SK-N-SH (cell line): ENCODE data around the gene ZNF780B. TPM values are rescaled to one million over a fixed set of nuclear protein-coding genes. Genes with fewer than 3 reads are reported as not detected.

Source experiments
- CTCF ChIA-PET: fragments of 300-600, 350-600 bp; formaldehyde crosslinking; extraction: SDS; loops from one replicate; lab custom pipeline; 2021; lab: Yijun Ruan, JAX
- POLR2A ChIA-PET: fragments of 350-600 bp; sonication (Branson Sonifier 250); formaldehyde crosslinking; extraction: SDS; loops from one replicate; lab custom pipeline; 2020; ENCODE audit warnings: antibody characterized with exemption, inconsistent platforms; lab: Yijun Ruan, JAX
- DNase-seq: peaks from one replicate; pipeline ENCODE4 v3.0.0; 2012
- H2AFZ ChIP-seq: fragments of 200-600 bp; sonication (generic); 2 replicates; pipeline ENCODE4 v1.8.1; 2016; ENCODE audit warnings: antibody characterized with exemption, mild to moderate bottlenecking, low read depth
- H3F3A ChIP-seq: fragments of 200-600 bp; sonication (generic); replicated peaks from 2 replicates; pipeline ENCODE3; 2016; ENCODE audit warnings: antibody characterized with exemption, mild to moderate bottlenecking; ENCODE audit not compliant: insufficient read depth
- H3K27ac ChIP-seq, 2 experiments: fragments of 200-500 bp in 1 of 2; fragments of 200-600 bp in 1 of 2; sonication (Bioruptor generic) in 1 of 2; sonication (generic), shearing (Covaris generic) in 1 of 2; 2 replicates each; pipeline versions ENCODE4 v1.5.1 to v1.6.1; 2014 to 2016; ENCODE audit warnings: low read depth in 2 of 2, inconsistent platforms in 1 of 2, low read length in 1 of 2, mild to moderate bottlenecking in 1 of 2, mixed read lengths in 1 of 2
- H3K27me3 ChIP-seq: fragments of 200-600 bp; sonication (generic), shearing (Covaris generic); 2 replicates; pipeline ENCODE4 v1.6.1; 2016; ENCODE audit warnings: mixed run types; ENCODE audit not compliant: insufficient read depth
- H3K36me3 ChIP-seq, 2 experiments: fragments of 200-500 bp in 1 of 2; fragments of 200-600 bp in 1 of 2; sonication (Bioruptor generic) in 1 of 2; sonication (generic) in 1 of 2; replicated peaks in 1 of 2; 2 replicates each; pipeline versions ENCODE3 to v1.5.1; 2014 to 2016; ENCODE audit warnings: low read length in 1 of 2, mild to moderate bottlenecking in 1 of 2; ENCODE audit not compliant: insufficient read depth in 2 of 2, control insufficient read depth in 1 of 2
- H3K4me1 ChIP-seq, 2 experiments: fragments of 200-500 bp in 1 of 2; fragments of 200-600 bp in 1 of 2; sonication (Bioruptor generic) in 1 of 2; sonication (generic), shearing (Covaris generic) in 1 of 2; 2 replicates each; pipeline versions ENCODE4 v1.5.1 to v1.6.1; 2014 to 2016; ENCODE audit warnings: low read depth in 1 of 2, low read length in 1 of 2, mixed run types in 1 of 2; ENCODE audit not compliant: insufficient read depth in 2 of 2, control insufficient read depth in 1 of 2
- H3K4me2 ChIP-seq: fragments of 200-600 bp; sonication (generic), shearing (Covaris generic); 2 replicates; pipeline ENCODE4 v1.6.1; 2017; ENCODE audit warnings: mixed run types
- H3K4me3 ChIP-seq, 2 experiments: fragments of 200-500 bp in 1 of 2; fragments of 200-600 bp in 1 of 2; sonication (Bioruptor generic) in 1 of 2; sonication (generic), shearing (Covaris generic) in 1 of 2; 2 replicates each; pipeline versions ENCODE4 v1.5.1 to v1.8.1; 2014 to 2016; ENCODE audit warnings: low read depth in 2 of 2, inconsistent platforms in 1 of 2, low read length in 1 of 2, mild to moderate bottlenecking in 1 of 2, mixed read lengths in 1 of 2, moderate library complexity in 1 of 2
- H3K79me2 ChIP-seq: fragments of 200-600 bp; sonication (generic); 2 replicates; pipeline ENCODE4 v1.8.1; 2017; ENCODE audit warnings: mild to moderate bottlenecking; ENCODE audit not compliant: insufficient read depth
- H3K9ac ChIP-seq: fragments of 200-600 bp; sonication (generic); 2 replicates; pipeline ENCODE4 v1.6.1; 2017; ENCODE audit warnings: mixed run types
- H3K9me2 ChIP-seq: fragments of 200-600 bp; sonication (generic); 2 replicates; pipeline ENCODE4 v1.6.1; 2017; ENCODE audit warnings: mixed run types
- H3K9me3 ChIP-seq: fragments of 200-600 bp; sonication (generic); 2 replicates; pipeline ENCODE4 v1.6.1; 2017; ENCODE audit warnings: mixed run types, mild to moderate bottlenecking, moderate library complexity
- H4K20me1 ChIP-seq: fragments of 200-600 bp; sonication (generic); 2 replicates; pipeline ENCODE4 v1.6.1; 2017; ENCODE audit warnings: mild to moderate bottlenecking, mixed run types; ENCODE audit not compliant: insufficient read depth
- ELF1 ChIP-seq: IDR thresholded peaks from 2 replicates; pipeline ENCODE4 v1.4.0; 2012
- FOXJ3 ChIP-seq: sonication (generic); formaldehyde crosslinking; IDR thresholded peaks from 2 replicates; pipeline ENCODE4 v1.5.1; 2020; ENCODE audit warnings: mild to moderate bottlenecking, missing genetic modification reagents
- GATA2 ChIP-seq: sonication (generic); formaldehyde crosslinking; IDR thresholded peaks from 2 replicates; pipeline ENCODE4 v1.5.0; 2020; ENCODE audit warnings: mild to moderate bottlenecking, missing genetic modification reagents
- JUND ChIP-seq: IDR thresholded peaks from 2 replicates; pipeline ENCODE4 v1.4.0; 2012
- MXI1 ChIP-seq: IDR thresholded peaks from 2 replicates; pipeline ENCODE4 v1.6.1; 2012; ENCODE audit warnings: mild to moderate bottlenecking, low read depth, low read length, improper control_type of control experiment
- NFIC ChIP-seq: IDR thresholded peaks from 2 replicates; pipeline ENCODE4 v1.4.0; 2012; ENCODE audit warnings: borderline replicate concordance
- RAD21 ChIP-seq: IDR thresholded peaks from 2 replicates; pipeline ENCODE4 v1.6.1; 2012; ENCODE audit warnings: mild to moderate bottlenecking, low read length
- RCOR1 ChIP-seq: fragments of 150-350 bp; IDR thresholded peaks from 2 replicates; pipeline ENCODE4 v1.6.1; 2017; ENCODE audit warnings: antibody characterized with exemption, low read length
- RXRA ChIP-seq: IDR thresholded peaks from 2 replicates; pipeline ENCODE4 v1.4.0; 2012; ENCODE audit warnings: low read depth, mild to moderate bottlenecking, borderline replicate concordance
- SIN3A ChIP-seq: IDR thresholded peaks from 2 replicates; pipeline ENCODE4 v1.6.1; 2012; ENCODE audit warnings: low read depth, mild to moderate bottlenecking, low read length, moderate library complexity, borderline replicate concordance
- TAF1 ChIP-seq: IDR thresholded peaks from 2 replicates; pipeline ENCODE4 v1.6.1; 2012; ENCODE audit warnings: low read depth, mild to moderate bottlenecking, low read length, moderate library complexity, borderline replicate concordance
- YY1 ChIP-seq: IDR thresholded peaks from 2 replicates; pipeline ENCODE4 v1.4.0; 2012; ENCODE audit warnings: low read depth, mild to moderate bottlenecking
- ZBTB33 ChIP-seq: IDR thresholded peaks from 2 replicates; pipeline ENCODE4 v1.4.0; 2012; ENCODE audit warnings: low read depth, borderline replicate concordance
- WGBS: methylation state at CpG from one replicate; pipeline ENCODE4 v1.1.6; 2017; ENCODE audit warnings: low lambda C conversion rate; 5-methylcytosine and 5-hydroxymethylcytosine counted together
- polyA plus RNA-seq, 3 experiments: library from polyadenylated mRNA; depleted of rRNA; stranded (reverse); fragments of >200 nt; gene quantifications; 2 replicates each; pipeline ENCODE4 v1.2.3, GENCODE V29; 2012
- TF ChIP-seq, protein P1 (sequence below): fragments of 150-350 bp; IDR thresholded peaks from 2 replicates; pipeline ENCODE4 v1.6.1; 2016; ENCODE audit warnings: mild to moderate bottlenecking, low read depth, low read length
- TF ChIP-seq, protein P2 (sequence below): IDR thresholded peaks from 2 replicates; pipeline ENCODE4 v1.6.1; 2012; ENCODE audit warnings: mild to moderate bottlenecking, low read depth, low read length, moderate library complexity
- TF ChIP-seq, protein P3 (sequence below): IDR thresholded peaks from 2 replicates; pipeline ENCODE4 v1.4.0; 2012; ENCODE audit warnings: low read depth

Gene ZNF780B
- polyA plus RNA-seq, 1 of the 3 experiments (the other 2 are of a cell fraction) = 7.0 TPM

GRCh38 chr19:40088299-40089047 lies 32.4 kb upstream of the ZNF780B start:
- WGBS = 86% methylated on average over 5 of the region's 5 CpGs
- H3K4me2 ChIP-seq = no peak overlapping the region
- POLR2A ChIA-PET = no interaction called here
- H3K27ac ChIP-seq = no peak overlapping the region
- TF ChIP-seq MXI1 (no peak), TAF1 (no peak)
- peaks cover 0 to 4% of the 10 kb centered on the region in 2 experiments; a peak in 2 of 4 replicates for H3K4me1 ChIP-seq
- no peak overlapping the region for H2AFZ ChIP-seq
- no peak for DNase-seq
- no peaks in the 10 kb centered on the region for H3K9me3 ChIP-seq
- H4K20me1 ChIP-seq = no peaks in the 10 kb centered on the region
- no peaks in the 10 kb centered on the region for H3F3A ChIP-seq
- H3K4me3 ChIP-seq = no peak overlapping the region
- no peak overlapping the region for H3K9ac ChIP-seq
- CTCF ChIA-PET = no interaction called here
- H3K79me2 ChIP-seq = peaks cover 37% of the 10 kb centered on the region
- H3K27me3 ChIP-seq = no peaks in the 10 kb centered on the region
- H3K9me2 ChIP-seq = no peaks in the 10 kb centered on the region
- H3K36me3 ChIP-seq = peaks cover 5 to 9% of the 10 kb centered on the region in 2 experiments

GRCh38 chr19:40084948-40085347 lies 28.9 kb upstream of the ZNF780B start:
- 96% methylated on average over 4 of the region's 4 CpGs for WGBS
- peaks cover 33% of the 10 kb centered on the region for H3K79me2 ChIP-seq
- CTCF ChIA-PET = no interaction called here

GRCh38 chr19:40081411-40081810 lies 25.4 kb upstream of the ZNF780B start:
- Histone ChIP-seq H3K79me2 (peaks cover 5% of the 10 kb centered on the region; the same call in 1 of the 2 replicates), H3F3A (no peaks in the 10 kb centered on the region), H3K27ac (no peak overlapping the region), H2AFZ (no peak overlapping the region), H3K36me3 (peaks cover 57 to 60% of the 10 kb centered on the region in 2 experiments), H3K4me2 (no peak overlapping the region), H3K9me3 (peaks cover 23% of the 10 kb centered on the region), H3K4me3 (no peak overlapping the region), H3K4me1 (no peaks in the 10 kb centered on the region), H3K9me2 (no peaks in the 10 kb centered on the region), H3K27me3 (no peaks in the 10 kb centered on the region), H3K9ac (no peak overlapping the region), H4K20me1 (no peaks in the 10 kb centered on the region)
- DNase-seq = no peak
- WGBS = 96% methylated on average over 1 of the region's 1 CpG
- CTCF ChIA-PET = no interaction called here
- POLR2A ChIA-PET = no interaction called here
- no peak for TF ChIP-seq ELF1
- TF ChIP-seq RCOR1 = no peak
- TF ChIP-seq FOXJ3 (CRISPR knock-in tag) = no peak
- no peak for TF ChIP-seq ZBTB33
- TF ChIP-seq SIN3A = no peak
- TF ChIP-seq, protein P1, sequence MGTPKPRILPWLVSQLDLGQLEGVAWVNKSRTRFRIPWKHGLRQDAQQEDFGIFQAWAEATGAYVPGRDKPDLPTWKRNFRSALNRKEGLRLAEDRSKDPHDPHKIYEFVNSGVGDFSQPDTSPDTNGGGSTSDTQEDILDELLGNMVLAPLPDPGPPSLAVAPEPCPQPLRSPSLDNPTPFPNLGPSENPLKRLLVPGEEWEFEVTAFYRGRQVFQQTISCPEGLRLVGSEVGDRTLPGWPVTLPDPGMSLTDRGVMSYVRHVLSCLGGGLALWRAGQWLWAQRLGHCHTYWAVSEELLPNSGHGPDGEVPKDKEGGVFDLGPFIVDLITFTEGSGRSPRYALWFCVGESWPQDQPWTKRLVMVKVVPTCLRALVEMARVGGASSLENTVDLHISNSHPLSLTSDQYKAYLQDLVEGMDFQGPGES = no peak
- no peak for TF ChIP-seq JUND
- TF ChIP-seq, protein P2, sequence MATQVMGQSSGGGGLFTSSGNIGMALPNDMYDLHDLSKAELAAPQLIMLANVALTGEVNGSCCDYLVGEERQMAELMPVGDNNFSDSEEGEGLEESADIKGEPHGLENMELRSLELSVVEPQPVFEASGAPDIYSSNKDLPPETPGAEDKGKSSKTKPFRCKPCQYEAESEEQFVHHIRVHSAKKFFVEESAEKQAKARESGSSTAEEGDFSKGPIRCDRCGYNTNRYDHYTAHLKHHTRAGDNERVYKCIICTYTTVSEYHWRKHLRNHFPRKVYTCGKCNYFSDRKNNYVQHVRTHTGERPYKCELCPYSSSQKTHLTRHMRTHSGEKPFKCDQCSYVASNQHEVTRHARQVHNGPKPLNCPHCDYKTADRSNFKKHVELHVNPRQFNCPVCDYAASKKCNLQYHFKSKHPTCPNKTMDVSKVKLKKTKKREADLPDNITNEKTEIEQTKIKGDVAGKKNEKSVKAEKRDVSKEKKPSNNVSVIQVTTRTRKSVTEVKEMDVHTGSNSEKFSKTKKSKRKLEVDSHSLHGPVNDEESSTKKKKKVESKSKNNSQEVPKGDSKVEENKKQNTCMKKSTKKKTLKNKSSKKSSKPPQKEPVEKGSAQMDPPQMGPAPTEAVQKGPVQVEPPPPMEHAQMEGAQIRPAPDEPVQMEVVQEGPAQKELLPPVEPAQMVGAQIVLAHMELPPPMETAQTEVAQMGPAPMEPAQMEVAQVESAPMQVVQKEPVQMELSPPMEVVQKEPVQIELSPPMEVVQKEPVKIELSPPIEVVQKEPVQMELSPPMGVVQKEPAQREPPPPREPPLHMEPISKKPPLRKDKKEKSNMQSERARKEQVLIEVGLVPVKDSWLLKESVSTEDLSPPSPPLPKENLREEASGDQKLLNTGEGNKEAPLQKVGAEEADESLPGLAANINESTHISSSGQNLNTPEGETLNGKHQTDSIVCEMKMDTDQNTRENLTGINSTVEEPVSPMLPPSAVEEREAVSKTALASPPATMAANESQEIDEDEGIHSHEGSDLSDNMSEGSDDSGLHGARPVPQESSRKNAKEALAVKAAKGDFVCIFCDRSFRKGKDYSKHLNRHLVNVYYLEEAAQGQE = no peak

More at GRCh38 chr19:40084948-40085347, 28.9 kb upstream of the ZNF780B start:
- H3K4me1 ChIP-seq = peaks cover 0 to 2% of the 10 kb centered on the region in 2 experiments; a peak in 1 of 4 replicates
- no peak overlapping the region for H3K4me2 ChIP-seq
- 0 out of 2 replicates have a peak, but pooled peaks cover under 1% of the 10 kb centered on the region for H3K9me3 ChIP-seq
- H3K27ac ChIP-seq = no peak overlapping the region
- H3F3A ChIP-seq = no peaks in the 10 kb centered on the region
- no peak overlapping the region for H2AFZ ChIP-seq
- H3K9ac ChIP-seq = no peak overlapping the region
- H3K27me3 ChIP-seq = no peaks in the 10 kb centered on the region
- POLR2A ChIA-PET = no interaction called here
- peaks cover 24 to 30% of the 10 kb centered on the region in 2 experiments for H3K36me3 ChIP-seq
- H4K20me1 ChIP-seq = no peaks in the 10 kb centered on the region
- H3K9me2 ChIP-seq = no peaks in the 10 kb centered on the region
- no peak for DNase-seq
- TF ChIP-seq, protein P3, sequence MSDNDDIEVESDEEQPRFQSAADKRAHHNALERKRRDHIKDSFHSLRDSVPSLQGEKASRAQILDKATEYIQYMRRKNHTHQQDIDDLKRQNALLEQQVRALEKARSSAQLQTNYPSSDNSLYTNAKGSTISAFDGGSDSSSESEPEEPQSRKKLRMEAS = no peak
- TF ChIP-seq RAD21 (no peak), NFIC (no peak), MXI1 (no peak), RXRA (no peak), GATA2 (no peak), SIN3A (no peak), JUND (no peak), YY1 (no peak)
- no peak overlapping the region for H3K4me3 ChIP-seq
